ENCODE measurements around the gene ASB4.

DNA sequence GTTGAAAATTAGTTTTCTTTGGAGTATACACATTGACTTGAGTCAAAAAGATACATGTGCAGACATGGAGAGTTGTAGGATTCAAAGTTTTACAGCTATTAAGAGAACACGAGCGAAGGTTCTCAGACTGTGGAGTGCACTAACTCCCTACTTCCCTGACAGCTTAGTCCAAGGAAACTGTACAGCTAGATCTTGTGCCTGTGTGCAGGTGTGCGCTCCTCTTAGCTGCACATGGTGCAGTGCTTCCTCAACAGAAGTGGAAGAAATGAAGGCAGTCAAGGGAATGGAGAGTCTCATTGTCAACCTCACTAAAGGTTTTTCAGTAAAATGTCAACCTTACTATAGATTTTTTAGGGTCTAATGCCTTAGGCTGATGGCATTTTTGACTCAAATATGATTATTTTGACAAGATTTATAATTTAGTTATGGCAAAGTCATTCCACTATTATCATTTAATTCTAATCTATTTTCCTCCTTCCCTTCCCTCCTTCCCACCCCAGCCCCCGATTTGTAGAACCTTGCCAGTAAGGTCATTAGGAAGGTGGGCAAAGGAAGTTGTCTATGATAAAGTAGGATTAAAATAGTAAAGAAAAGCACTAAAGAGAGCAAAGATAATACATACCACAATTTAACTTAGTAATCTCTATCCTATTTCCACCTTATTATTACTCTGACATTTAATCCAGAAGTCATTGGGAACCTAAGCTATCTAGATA is 97.0 kb downstream of the ASB4 start:
- TF ChIP-seq POLR2A (IDR thresholded peaks at IDR 0.05; ENCODE audit: low read length), result no peak
- no peak for TF ChIP-seq GATA1 (IDR thresholded peaks at IDR 0.05; ENCODE audit: low read depth, low read length)
